PC-9 (cell line): Measurements from ENCODE around the gene ALG12. TPM values are rescaled to one million over a fixed set of nuclear protein-coding genes. Genes with fewer than 3 reads are reported as not detected.

ENCODE experiments used
- BruUV-seq: library from RNA; stranded (reverse); fragments of 400-500 nt; replicated peaks from 2 replicates; lab custom pipeline; 2021; lab: Mats Ljungman, UMichigan
- CTCF ChIA-PET: fragments of 300-600 bp; sonication (Branson Sonifier 250); formaldehyde crosslinking; loops from one replicate; lab custom pipeline; 2022; ENCODE audit warnings: antibody characterized with exemption; lab: Charles Lee
- POLR2A ChIA-PET: fragments of 300-600 bp; sonication (Branson Sonifier 250); formaldehyde crosslinking; loops from one replicate; lab custom pipeline; 2022; ENCODE audit warnings: antibody characterized with exemption; ENCODE audit not compliant: unreplicated experiment; lab: Charles Lee
- DNase-seq, 2 experiments: peaks; one replicate each; pipeline versions ENCODE4 v3.0.0 to v3.0.0-alpha.2; 2015 to 2022; ENCODE audit warnings: mixed read lengths in 1 of 2
- H2AFZ ChIP-seq: fragments of 200-600 bp; sonication (generic); 2 replicates; pipeline ENCODE4 v1.8.1; 2017; ENCODE audit warnings: antibody characterized with exemption
- H3F3A ChIP-seq: fragments of 200-600 bp; sonication (generic); 2 replicates; pipeline ENCODE4 v1.8.1; 2017; ENCODE audit warnings: antibody characterized with exemption, mild to moderate bottlenecking, low read depth; ENCODE audit not compliant: insufficient read depth
- H3K27ac ChIP-seq: fragments of 200-600 bp; sonication (generic); 2 replicates; pipeline ENCODE4 v1.6.1; 2016; ENCODE audit warnings: mixed run types
- H3K27me3 ChIP-seq: fragments of 200-600 bp; sonication (generic); 2 replicates; pipeline ENCODE4 v1.6.1; 2016; ENCODE audit warnings: low read depth, mixed run types; ENCODE audit not compliant: insufficient read depth
- H3K36me3 ChIP-seq: fragments of 200-600 bp; sonication (generic); 2 replicates; pipeline ENCODE4 v1.6.1; 2016; ENCODE audit warnings: low read depth, mixed run types
- H3K4me1 ChIP-seq: fragments of 200-600 bp; sonication (generic); replicated peaks from 2 replicates; pipeline ENCODE4 v1.6.1; 2016; ENCODE audit warnings: mixed run types; ENCODE audit not compliant: insufficient read depth
- H3K4me2 ChIP-seq: fragments of 200-600 bp; sonication (generic); 2 replicates; pipeline ENCODE4 v1.6.1; 2017; ENCODE audit warnings: mixed run types
- H3K4me3 ChIP-seq: fragments of 200-600 bp; sonication (generic); 2 replicates; pipeline ENCODE4 v1.6.1; 2016; ENCODE audit warnings: mixed run types
- H3K79me2 ChIP-seq: fragments of 200-600 bp; sonication (generic); 2 replicates; pipeline ENCODE4 v1.6.1; 2017; ENCODE audit warnings: low read depth, mixed run types
- H3K9me2 ChIP-seq: fragments of 200-600 bp; sonication (generic); 2 replicates; pipeline ENCODE4 v1.8.1; 2017; ENCODE audit warnings: mild to moderate bottlenecking; ENCODE audit not compliant: insufficient read depth
- H3K9me3 ChIP-seq: fragments of 200-600 bp; sonication (generic); 2 replicates; pipeline ENCODE4 v1.8.1; 2016; ENCODE audit warnings: low read depth; ENCODE audit not compliant: insufficient read depth
- H4K20me1 ChIP-seq: fragments of 200-600 bp; sonication (generic); 2 replicates; pipeline ENCODE4 v1.8.1; 2017; ENCODE audit not compliant: insufficient read depth
- EZH2 ChIP-seq: fragments of 200-600 bp; sonication (generic); IDR thresholded peaks from 2 replicates; pipeline ENCODE4 v1.8.0; 2017; ENCODE audit warnings: antibody characterized with exemption, low read depth
- intact Hi-C: fragments of 100-400 bp; cut with micrococcal nuclease; formaldehyde crosslinking; loops from one replicate; pipeline ENCODE4 v1.10.0; 2022; ENCODE audit not compliant: unreplicated experiment
- total RNA-seq: library from RNA; stranded (reverse); gene quantifications from 2 replicates; pipeline ENCODE4 v1.2.3, GENCODE V29; 2021
- TF ChIP-seq, protein P1 (sequence below): fragments of 200-600 bp; sonication (generic); conservative IDR thresholded peaks from 2 replicates; pipeline ENCODE4 v1.6.1; 2017; ENCODE audit warnings: mixed run types, antibody characterized with exemption, mild to moderate bottlenecking, moderate library complexity

The ALG12 gene
- total RNA-seq, 1 experiment from 2014 or later: 16.8 TPM

DNA sequence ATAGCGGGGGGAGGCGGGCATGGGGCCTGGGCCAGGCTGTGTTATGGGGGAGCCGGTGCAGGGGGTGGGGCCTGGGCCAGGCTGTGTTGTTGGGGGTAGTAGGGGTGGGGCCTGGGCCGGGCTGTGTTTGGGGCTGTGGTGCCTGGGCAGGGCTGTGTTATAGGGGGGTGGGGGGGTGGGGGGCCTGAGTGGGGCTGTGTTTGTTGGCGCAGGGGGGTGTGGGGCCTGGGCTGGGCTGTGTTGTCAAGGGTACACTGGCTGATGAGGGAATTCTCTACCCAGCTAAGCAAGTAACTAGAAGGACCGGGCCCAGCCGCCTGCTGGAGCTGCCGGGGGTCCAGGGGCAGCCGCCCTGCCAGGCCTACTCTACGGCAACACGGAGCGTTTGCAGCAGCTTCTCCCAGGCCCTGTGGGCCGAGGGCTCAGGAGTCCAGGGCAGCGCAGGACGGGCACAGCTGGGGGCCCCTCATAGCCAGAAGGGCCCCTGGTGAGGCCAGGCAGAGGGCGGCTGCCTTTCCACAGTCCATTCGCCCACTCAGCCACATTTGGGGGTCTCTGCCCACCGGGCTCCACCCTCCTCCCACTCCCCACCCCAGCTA lies 32.3 kb upstream of the ALG12 start:
- H3F3A ChIP-seq: peaks cover 29% of the 10 kb centered on the region
- H3K9me3 ChIP-seq: no peaks in the 10 kb centered on the region
- H4K20me1 ChIP-seq: no peaks in the 10 kb centered on the region
- H2AFZ ChIP-seq: no peak overlapping the region
- H3K27me3 ChIP-seq: no peaks in the 10 kb centered on the region
- ChIA-PET POLR2A (interaction anchor here (1.0 to 1.6 kb wide), 2 partner anchors 14 to 16 kb away, joined by 4 to 9 read pairs; no protein-coding TSS in a partner anchor), CTCF (interaction anchor here (0.5 to 0.7 kb wide), 3 partner anchors 11 to 738 kb away, joined by 3 to 6 read pairs (median 4); no protein-coding TSS in a partner anchor)
- no peak for TF ChIP-seq EZH2
- TF ChIP-seq, protein P1, sequence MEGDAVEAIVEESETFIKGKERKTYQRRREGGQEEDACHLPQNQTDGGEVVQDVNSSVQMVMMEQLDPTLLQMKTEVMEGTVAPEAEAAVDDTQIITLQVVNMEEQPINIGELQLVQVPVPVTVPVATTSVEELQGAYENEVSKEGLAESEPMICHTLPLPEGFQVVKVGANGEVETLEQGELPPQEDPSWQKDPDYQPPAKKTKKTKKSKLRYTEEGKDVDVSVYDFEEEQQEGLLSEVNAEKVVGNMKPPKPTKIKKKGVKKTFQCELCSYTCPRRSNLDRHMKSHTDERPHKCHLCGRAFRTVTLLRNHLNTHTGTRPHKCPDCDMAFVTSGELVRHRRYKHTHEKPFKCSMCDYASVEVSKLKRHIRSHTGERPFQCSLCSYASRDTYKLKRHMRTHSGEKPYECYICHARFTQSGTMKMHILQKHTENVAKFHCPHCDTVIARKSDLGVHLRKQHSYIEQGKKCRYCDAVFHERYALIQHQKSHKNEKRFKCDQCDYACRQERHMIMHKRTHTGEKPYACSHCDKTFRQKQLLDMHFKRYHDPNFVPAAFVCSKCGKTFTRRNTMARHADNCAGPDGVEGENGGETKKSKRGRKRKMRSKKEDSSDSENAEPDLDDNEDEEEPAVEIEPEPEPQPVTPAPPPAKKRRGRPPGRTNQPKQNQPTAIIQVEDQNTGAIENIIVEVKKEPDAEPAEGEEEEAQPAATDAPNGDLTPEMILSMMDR: no peak
- H3K4me2 ChIP-seq: peak overlapping the region; percentile 50
- H3K79me2 ChIP-seq: no peaks in the 10 kb centered on the region
- H3K9me2 ChIP-seq: no peaks in the 10 kb centered on the region
- H3K27ac ChIP-seq: peak overlapping the region; percentile 57
- no TSS peak for BruUV-seq
- no peak for DNase-seq
- no peaks in the 10 kb centered on the region for H3K36me3 ChIP-seq
- H3K4me3 ChIP-seq: no peak overlapping the region
- H3K4me1 ChIP-seq: peaks cover 43% of the 10 kb centered on the region
- intact Hi-C loops: no loop called here

DNA sequence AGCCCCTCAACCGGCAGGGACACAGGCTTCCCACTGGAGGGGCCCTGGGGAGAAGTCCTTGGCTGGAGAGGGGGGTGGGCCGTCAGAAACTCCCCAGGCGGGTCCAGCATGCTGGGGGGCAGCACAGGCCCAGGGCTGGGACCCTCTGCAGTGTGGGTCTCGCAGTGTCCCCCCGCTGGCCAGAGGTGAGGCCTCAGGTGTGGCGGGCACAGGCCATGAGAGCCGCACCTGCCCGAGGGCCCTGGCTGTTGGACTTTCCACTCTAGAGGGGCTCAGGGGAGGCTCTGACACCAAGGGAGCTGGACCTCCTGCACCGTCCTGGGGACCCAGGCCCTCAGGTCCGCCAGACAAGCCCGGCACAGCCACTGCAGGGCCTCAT lies 31.7 kb upstream of the ALG12 start:
- Histone ChIP-seq H3K9me3 (no peaks in the 10 kb centered on the region), H4K20me1 (no peaks in the 10 kb centered on the region), H2AFZ (no peak overlapping the region), H3K4me3 (no peak overlapping the region), H3F3A (peaks cover 29% of the 10 kb centered on the region), H3K27ac (no peak overlapping the region), H3K79me2 (no peaks in the 10 kb centered on the region), H3K36me3 (no peaks in the 10 kb centered on the region), H3K4me2 (no peak overlapping the region), H3K4me1 (peaks cover 43% of the 10 kb centered on the region), H3K27me3 (no peaks in the 10 kb centered on the region), H3K9me2 (no peaks in the 10 kb centered on the region)
- intact Hi-C loops: no loop called here
- BruUV-seq: no TSS peak
- TF ChIP-seq, protein P1: no peak
- no peak for TF ChIP-seq EZH2
- POLR2A ChIA-PET: interaction anchor here (1.6 kb wide), 1 partner anchor 16 kb away, joined by 4 read pairs; no protein-coding TSS in a partner anchor
- CTCF ChIA-PET: interaction anchor here (0.5 kb wide), 1 partner anchor 10 kb away, joined by 3 read pairs; no protein-coding TSS in a partner anchor
- DNase-seq: no peak

DNA sequence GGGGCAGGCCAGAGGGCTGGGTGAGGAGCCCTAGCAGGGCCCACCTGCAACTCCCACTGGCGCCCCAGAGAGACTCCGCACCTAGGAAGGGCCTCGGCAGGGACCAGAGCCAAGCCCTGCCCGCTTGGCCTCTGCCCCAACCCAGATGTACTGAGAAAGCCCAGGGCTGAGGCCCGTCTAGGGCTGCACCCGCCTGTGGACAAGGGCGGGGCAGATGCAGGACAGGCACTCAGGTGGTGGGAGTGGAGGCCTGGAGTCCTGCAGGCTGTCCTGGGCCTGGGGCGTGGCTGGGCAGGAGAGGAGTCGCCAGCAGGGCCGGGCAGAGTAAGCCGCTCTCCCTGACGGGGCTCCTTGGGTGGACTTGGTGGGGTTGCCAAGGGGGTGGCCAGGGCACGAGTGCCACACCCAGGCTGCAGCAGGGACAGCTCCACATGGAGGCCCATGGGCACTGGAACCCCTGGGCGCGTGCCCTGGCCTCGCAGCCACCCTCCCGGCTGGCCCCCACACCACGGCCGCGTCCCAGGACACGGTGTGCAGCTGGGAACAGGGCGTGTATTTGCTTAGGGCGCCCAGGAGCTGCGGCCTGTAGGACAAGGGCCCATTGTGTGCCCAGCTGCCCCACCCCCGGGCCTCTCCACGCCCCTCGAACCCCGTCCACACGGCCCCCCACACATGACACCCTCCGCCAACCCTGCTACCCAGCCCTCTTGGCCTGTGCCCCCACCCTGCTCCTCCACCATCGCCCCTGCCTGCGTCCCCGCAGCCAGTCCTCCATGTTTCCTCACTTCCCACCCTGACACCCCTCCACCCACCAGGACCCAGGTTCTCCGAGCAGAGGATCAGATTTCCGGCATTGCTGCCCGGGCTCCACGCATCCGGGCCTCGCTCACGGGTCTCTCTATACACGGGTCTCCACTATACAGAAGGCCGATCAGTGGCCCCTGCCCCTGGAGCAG lies 31.0 kb upstream of the ALG12 start:
- ChIA-PET CTCF (no interaction called here), POLR2A (interaction anchor here (0.7 kb wide), 1 partner anchor 15 kb away, joined by 3 read pairs; no protein-coding TSS in a partner anchor)
- TF ChIP-seq EZH2: no peak
- TF ChIP-seq, protein P1: no peak
- Histone ChIP-seq H3K36me3 (no peaks in the 10 kb centered on the region), H3K4me1 (peaks cover 43% of the 10 kb centered on the region), H3K9me2 (no peaks in the 10 kb centered on the region), H3F3A (peaks cover 23% of the 10 kb centered on the region), H3K4me3 (no peak overlapping the region), H3K27me3 (no peaks in the 10 kb centered on the region), H4K20me1 (no peaks in the 10 kb centered on the region), H3K27ac (no peak overlapping the region), H3K4me2 (peak overlapping the region; percentile 48), H3K79me2 (no peaks in the 10 kb centered on the region), H3K9me3 (no peaks in the 10 kb centered on the region), H2AFZ (no peak overlapping the region)
- BruUV-seq: no TSS peak
- intact Hi-C loops: no loop called here
- DNase-seq: peak; percentile 81 to 96
